Ovary (tissue), 9 donors: ENCODE results near the gene UBE2B. TPM values are rescaled to one million over a fixed set of nuclear protein-coding genes. Genes with fewer than 3 reads are reported as not detected.

Source experiments
- DNase-seq, 5 donors: peaks; one replicate each; pipeline ENCODE4 v3.0.0-alpha.2; 2019 to 2020
- H3K27ac ChIP-seq, 2 donors: fragments of 200-600 bp; one replicate each; pipeline versions ENCODE4 v1.5.1 to v1.8.0; 2019 to 2022
- H3K27me3 ChIP-seq: fragments of 200-600 bp; one replicate; pipeline ENCODE4 v1.8.0; 2022
- H3K36me3 ChIP-seq: fragments of 200-600 bp; sonication (generic); one replicate; pipeline ENCODE4 v1.5.1; 2019
- H3K4me1 ChIP-seq: one replicate; pipeline ENCODE4 v1.8.1; 2013; ENCODE audit warnings: mild to moderate bottlenecking, moderate library complexity; ENCODE audit not compliant: insufficient read depth
- H3K4me3 ChIP-seq: fragments of 200-600 bp; sonication (generic); one replicate; pipeline ENCODE4 v1.5.1; 2017
- H3K9me3 ChIP-seq, 2 donors: fragments of 200-600 bp in 1 of 2; sonication (generic) in 1 of 2; one replicate each; pipeline versions ENCODE4 v1.5.1 to v1.8.1; 2013 to 2019; ENCODE audit warnings: mild to moderate bottlenecking in 1 of 2, moderate library complexity in 1 of 2
- CTCF ChIP-seq, 3 donors: fragments of 450-650 bp in 2 of 3; fragments of 200-600 bp in 1 of 3; IDR thresholded peaks; one replicate each; pipeline versions ENCODE4 v1.5.1 to v1.8.0; 2016 to 2022; ENCODE audit warnings: antibody characterized with exemption in 3 of 3, mild to moderate bottlenecking in 1 of 3
- EP300 ChIP-seq: sonication (generic); formaldehyde crosslinking; IDR thresholded peaks from one replicate; pipeline ENCODE4 v1.6.1; 2017; ENCODE audit warnings: antibody characterized with exemption
- POLR2A ChIP-seq: fragments of 450-650 bp; IDR thresholded peaks from one replicate; pipeline ENCODE4 v1.6.1; 2017; ENCODE audit warnings: antibody characterized with exemption, mild to moderate bottlenecking, moderate library complexity
- WGBS, 3 donors: extraction: QIAGEN DNeasy Blood & Tissue Kit in 1 of 3; methylation state at CpG; one replicate each; pipeline versions ENCODE4 v1.1.5 to v1.1.7; 2013 to 2017; 5-methylcytosine and 5-hydroxymethylcytosine counted together
- intact Hi-C, 4 donors: fragments of 100-400 bp; cut with DNase I; formaldehyde crosslinking; loops; one replicate each; pipeline versions ENCODE4 v1.11.0 to v1.15.1; 2022 to 2023
- polyA plus RNA-seq, 2 donors: library from polyadenylated mRNA; stranded (reverse); fragments of 200-250 nt in 1 of 2; fragments of 350-450 nt in 1 of 2; fragmentation: Illumina TruSeq in 1 of 2; extraction: RNeasy Lipid Tissue Mini Kit (QIAGEN cat#74804) in 1 of 2; gene quantifications; one replicate each; pipeline ENCODE4 v1.2.3, GENCODE V29; 2013 to 2014
- total RNA-seq, 7 donors: library from RNA; depleted of rRNA in 2 of 7; stranded (reverse); fragments of >200 nt in 2 of 7; fragmentation: NEBNext Ultra II Directional in 3 of 7; extraction: Animal tissue kit (Norgen Biotek cat#: 25700) in 3 of 7; gene quantifications; one replicate each; pipeline versions ENCODE4 v1.1.0 to v1.2.4, GENCODE V29; 2016 to 2023
- donor health status: DM: no; HTN: no; CAD: no; lungs with moderate emphysema.
- donor health status: DM: no; HTN: no; CAD: no.
- donor health status: Bipolar disorder and iron deficiency.
- donor health status: DM: yes; HTN: yes; CAD: no.
- donor health status: DM: no; HTN: no; CAD: no.
- donor health status: DM: yes; HTN: yes; CAD: no.

The UBE2B gene
- total and polyA plus RNA-seq, 9 donors: 54.1 to 101 (median 82.8) TPM

DNA sequence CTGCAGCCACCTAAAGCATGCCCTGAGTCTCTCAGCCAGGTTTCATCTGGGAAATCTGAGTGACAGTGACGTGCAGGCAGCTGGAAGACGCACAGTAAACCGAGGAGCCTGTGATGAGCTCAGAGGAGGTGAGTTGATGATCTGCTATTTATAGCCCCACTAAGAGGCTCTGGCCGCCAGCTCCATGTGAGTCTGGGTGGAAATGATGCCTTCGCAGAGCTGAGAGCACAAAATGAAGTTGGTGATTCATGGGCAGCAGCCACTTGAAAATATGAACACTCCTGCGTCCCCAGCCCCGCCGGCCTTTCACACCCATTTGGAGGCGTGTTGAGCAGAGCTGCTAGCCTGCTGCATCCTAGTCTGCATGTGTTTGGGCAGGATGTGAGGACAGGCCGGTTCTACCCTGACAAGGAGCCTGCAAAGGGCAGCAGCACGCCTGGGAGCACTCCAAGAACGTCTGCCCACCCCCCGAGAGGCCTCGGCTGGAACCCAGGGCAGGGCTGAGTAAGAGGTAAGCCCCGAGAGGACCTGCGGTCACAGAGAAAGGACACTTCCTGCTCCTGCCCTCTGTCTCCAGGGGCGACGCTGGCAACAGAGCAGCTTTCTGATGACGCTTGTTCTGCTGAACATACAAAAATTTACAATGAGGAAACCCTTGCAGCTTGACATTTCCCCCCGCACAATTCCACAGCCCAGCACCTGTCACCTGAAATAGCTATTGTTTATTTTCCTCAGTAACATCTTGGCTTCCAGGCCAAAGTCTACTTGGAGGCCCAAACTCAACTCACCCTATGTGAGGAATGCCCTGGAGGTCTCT is 65.4 kb downstream of the UBE2B start:
- Histone ChIP-seq H3K27ac (no peak overlapping the region), H3K36me3 (no peaks in the 10 kb centered on the region), H3K4me3 (no peak overlapping the region), H3K4me1 (peaks cover 12% of the 10 kb centered on the region), H3K9me3 (no peaks in the 10 kb centered on the region), H3K27me3 (no peaks in the 10 kb centered on the region)
- 62 to 70% (median 67%) methylated on average over 17 to 20 of the region's 20 CpGs for WGBS, 3 donors
- DNase-seq: peak in 1 of 5 donors; percentile 38
- TF ChIP-seq CTCF (IDR thresholded peaks at IDR 0.05) (no peak), EP300 (no peak), POLR2A (no peak)
- intact Hi-C loops: no loop called here

GRCh38 chr5:134437340-134437846 is 66.0 kb downstream of the UBE2B start:
- no peak for DNase-seq
- Histone ChIP-seq H3K27ac (no peak overlapping the region), H3K27me3 (no peaks in the 10 kb centered on the region), H3K4me1 (peaks cover 12% of the 10 kb centered on the region), H3K9me3 (no peaks in the 10 kb centered on the region), H3K4me3 (no peak overlapping the region), H3K36me3 (no peaks in the 10 kb centered on the region)
- TF ChIP-seq POLR2A: no peak
- no peak for TF ChIP-seq CTCF (IDR thresholded peaks at IDR 0.05)
- TF ChIP-seq EP300: no peak
- intact Hi-C loops: no loop called here
- WGBS, 3 donors: 90 to 94% (median 93%) methylated on average over 4 of the region's 4 CpGs

DNA sequence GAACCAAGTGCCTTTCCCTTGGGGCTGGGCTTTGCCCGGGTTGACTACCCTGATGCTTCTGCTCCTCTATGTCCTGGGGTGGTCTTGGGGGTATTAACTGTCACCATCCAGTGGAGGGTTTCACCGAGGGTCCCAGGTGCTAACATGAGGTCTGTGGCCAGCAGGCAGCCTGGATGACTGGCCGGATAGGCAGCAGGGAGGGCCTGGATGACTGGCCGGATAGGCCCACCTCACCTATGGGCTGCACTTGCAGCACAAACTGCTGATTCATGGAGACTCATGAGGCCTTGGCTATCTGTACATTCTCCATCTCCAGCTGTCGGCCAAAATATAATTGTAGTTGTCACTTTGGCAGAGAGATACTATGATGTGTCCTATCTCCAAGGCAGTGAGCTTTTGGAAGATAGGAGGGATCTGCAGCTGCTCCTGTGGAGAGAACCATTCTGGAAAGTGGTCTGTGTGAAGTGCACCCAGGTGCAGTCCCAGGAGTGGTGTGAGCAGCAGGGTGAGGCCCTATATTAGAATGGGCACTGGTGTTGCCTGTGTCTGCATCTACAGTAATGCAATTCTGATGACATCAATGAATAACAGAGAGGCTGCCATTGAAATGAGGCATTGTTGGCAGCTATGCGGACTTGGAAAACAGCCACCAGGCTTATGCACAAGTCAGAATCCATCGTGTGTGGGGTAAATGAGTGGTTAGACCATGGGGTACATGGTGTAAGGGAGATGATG is 66.6 kb downstream of the UBE2B start:
- H3K9me3 ChIP-seq: no peaks in the 10 kb centered on the region
- TF ChIP-seq EP300: no peak
- TF ChIP-seq CTCF (IDR thresholded peaks at IDR 0.05): no peak
- no peak for DNase-seq
- no peak overlapping the region for H3K27ac ChIP-seq
- WGBS, 3 donors: 63 to 72% (median 66%) methylated on average over 7 of the region's 7 CpGs
- no peaks in the 10 kb centered on the region for H3K27me3 ChIP-seq
- intact Hi-C loops: loop anchor here in 1 of 4 donors (2.0 kb wide), 1 partner anchor 25 kb away; no protein-coding TSS in a partner anchor
- no peaks in the 10 kb centered on the region for H3K36me3 ChIP-seq
- H3K4me3 ChIP-seq: no peak overlapping the region
- H3K4me1 ChIP-seq: peaks cover 12% of the 10 kb centered on the region

- Histone ChIP-seq H3K36me3 (no peaks in the 10 kb centered on the region), H3K27ac (peak overlapping the region in 1 of 2 donors; percentile 39), H3K9me3 (no peaks in the 10 kb centered on the region), H3K4me1 (peaks cover 12% of the 10 kb centered on the region), H3K27me3 (no peaks in the 10 kb centered on the region), H3K4me3 (no peak overlapping the region)
- TF ChIP-seq CTCF (IDR thresholded peaks at IDR 0.05): no peak
- no peak for TF ChIP-seq POLR2A
- no peak for TF ChIP-seq EP300
- WGBS, 3 donors: 56 to 61% (median 60%) methylated on average over 7 of the region's 7 CpGs
- intact Hi-C loops: loop anchor here in 1 of 4 donors (2.0 kb wide), 1 partner anchor 26 kb away; no protein-coding TSS in a partner anchor
- DNase-seq: peak in 2 of 5 donors; percentile 36 to 40
Measured at GRCh38 chr5:134438721-134439123, 67.4 kb downstream of the UBE2B start.
